Measurements from ENCODE around the gene KCNMA1.

- TF ChIP-seq CTCF (IDR thresholded peaks at IDR 0.05): no peak
- TF ChIP-seq POLR2A (IDR thresholded peaks at IDR 0.05): no peak
These were observed 528.1 kb downstream of the KCNMA1 start for GRCh38 chr10:77109351-77109994.

All from vagina (tissue), 2 donors.